HG03064 (cell line): Measurements from ENCODE around the gene PPARGC1A.

Source experiments
- ATAC-seq: cut with Tn5 transposase; IDR thresholded peaks from one replicate; pipeline ENCODE4 v1.9.1; 2021; ENCODE audit warnings: low read depth; ENCODE audit not compliant: unreplicated experiment

Gene PPARGC1A

GRCh38 chr4:23779839-23780238 lies 110.0 kb downstream of the PPARGC1A start:
- no peak for ATAC-seq

GRCh38 chr4:23779422-23779821 lies 110.4 kb downstream of the PPARGC1A start:
- ATAC-seq = no peak

- no peak for ATAC-seq
These were observed 114.2 kb downstream of the PPARGC1A start for GRCh38 chr4:23775694-23776093.

DNA sequence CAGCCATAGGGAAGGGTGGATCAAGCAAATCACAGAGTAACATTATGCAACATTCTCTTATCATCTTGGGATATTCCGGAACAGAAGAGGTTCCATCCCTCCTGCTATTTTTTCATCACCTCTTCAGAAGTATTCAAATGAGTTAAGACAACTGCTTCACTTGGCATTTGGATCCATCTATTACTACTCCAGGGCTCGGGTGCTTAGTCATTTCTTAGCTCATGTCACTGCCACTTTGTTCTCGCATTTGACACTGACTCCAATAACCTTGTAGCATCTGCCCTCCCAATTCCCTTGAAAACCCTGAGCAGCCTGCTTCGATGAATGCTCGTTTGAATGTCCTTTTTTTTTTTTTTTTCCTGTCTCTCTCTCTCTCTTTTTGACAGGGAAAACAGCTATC lies 114.9 kb downstream of the PPARGC1A start:
- ATAC-seq = no peak

DNA sequence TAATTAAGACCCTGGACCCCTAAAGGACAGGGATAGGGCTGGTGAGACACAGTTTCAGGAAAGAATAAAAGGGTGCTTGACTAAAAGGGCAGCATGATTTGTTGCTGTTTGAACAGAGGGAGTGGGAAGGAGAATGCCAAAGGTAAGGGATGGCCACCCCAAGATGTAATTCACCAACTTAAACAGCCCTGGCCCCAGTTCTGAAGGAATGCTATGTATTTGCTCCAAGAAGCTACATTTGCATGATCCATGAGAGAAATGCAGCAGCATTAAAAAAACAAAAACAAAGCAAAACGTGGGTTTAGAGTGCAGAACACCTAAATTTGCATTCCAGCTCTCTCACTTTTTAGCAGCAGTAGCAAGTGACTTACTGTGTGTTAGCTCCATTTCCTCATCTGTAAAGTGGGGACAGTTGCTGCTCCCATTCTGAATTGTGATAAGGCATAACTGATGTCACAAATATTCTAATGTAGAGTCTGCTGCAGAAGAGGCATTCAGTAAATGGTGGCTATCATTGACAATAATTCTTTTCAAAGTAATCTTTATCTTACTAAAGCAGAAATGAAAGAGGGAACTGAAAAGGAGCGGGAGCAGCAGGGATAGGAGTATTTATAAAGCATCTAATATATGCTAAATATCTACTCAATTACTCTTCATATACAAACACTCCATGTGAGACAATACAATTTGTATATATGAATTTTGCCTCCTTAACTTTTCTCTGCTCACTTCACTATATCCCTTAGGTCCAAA lies 115.8 kb downstream of the PPARGC1A start:
- ATAC-seq = no peak

- no peak for ATAC-seq
These were observed 119.8 kb downstream of the PPARGC1A start for GRCh38 chr4:23770011-23770410.

GRCh38 chr4:23769406-23769805 lies 120.4 kb downstream of the PPARGC1A start:
- ATAC-seq = no peak

GRCh38 chr4:23768541-23768940 lies 121.3 kb downstream of the PPARGC1A start:
- ATAC-seq = no peak

- ATAC-seq = no peak
These were observed 123.5 kb downstream of the PPARGC1A start for GRCh38 chr4:23766344-23766743.

GRCh38 chr4:23763559-23763958 lies 126.3 kb downstream of the PPARGC1A start:
- ATAC-seq = no peak

- no peak for ATAC-seq
These were observed 127.3 kb downstream of the PPARGC1A start for GRCh38 chr4:23762551-23762950.

DNA sequence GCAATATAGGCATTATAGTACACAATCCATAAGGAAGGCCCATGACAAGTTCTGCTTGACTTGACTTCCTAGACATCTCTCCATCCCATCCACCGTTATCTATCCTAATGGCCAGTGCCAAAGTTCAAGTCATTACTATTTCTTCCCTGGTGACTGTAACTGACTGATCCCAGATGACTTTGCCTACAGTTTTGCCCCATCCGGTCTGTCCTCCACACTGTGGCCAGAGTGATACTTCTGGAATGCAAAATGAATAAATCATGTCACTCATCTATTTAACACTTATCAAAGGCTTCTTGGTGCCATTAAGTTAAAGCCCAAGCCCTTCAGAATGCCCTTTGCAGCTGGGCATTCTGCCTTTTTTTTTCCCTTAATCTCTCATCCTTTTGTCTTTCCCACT lies 130.8 kb downstream of the PPARGC1A start:
- no peak for ATAC-seq

DNA sequence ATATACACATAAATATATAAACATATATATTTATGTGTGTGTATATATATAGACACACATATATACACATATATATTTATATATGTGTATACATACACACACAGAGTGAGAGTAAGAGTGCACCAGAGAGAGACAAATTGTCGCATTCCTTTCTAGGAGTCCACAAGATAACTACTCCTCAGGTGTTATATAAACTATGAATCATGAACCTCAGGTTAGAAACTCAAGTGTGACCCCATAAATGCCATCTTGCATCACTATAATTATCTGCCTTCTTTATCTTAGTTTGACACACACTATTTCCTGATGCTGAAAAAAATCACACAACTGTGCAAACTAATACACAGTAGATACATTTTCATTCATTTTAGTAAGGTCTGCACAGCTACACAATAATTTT lies 135.2 kb downstream of the PPARGC1A start:
- ATAC-seq = no peak

DNA sequence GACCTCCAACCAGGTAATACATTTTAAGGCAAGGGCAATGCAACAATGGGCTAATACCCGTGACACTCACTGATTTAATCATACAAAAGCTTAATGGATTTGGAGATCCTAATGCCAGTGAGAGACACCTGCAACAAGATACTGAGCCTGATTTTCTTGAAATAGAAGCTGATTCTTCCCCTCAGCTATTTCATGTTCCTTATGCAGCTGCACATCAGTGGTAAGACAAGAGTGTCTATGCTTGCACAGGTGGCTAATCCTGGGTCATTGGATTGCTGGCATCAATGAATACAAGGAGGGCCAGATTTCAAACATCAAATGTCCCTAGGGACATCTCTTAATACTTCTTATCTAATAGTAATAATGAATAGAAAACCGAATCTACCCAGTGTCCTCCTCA lies 139.7 kb downstream of the PPARGC1A start:
- no peak for ATAC-seq

- ATAC-seq = no peak
These were observed 142.5 kb downstream of the PPARGC1A start for GRCh38 chr4:23747281-23747735.

DNA sequence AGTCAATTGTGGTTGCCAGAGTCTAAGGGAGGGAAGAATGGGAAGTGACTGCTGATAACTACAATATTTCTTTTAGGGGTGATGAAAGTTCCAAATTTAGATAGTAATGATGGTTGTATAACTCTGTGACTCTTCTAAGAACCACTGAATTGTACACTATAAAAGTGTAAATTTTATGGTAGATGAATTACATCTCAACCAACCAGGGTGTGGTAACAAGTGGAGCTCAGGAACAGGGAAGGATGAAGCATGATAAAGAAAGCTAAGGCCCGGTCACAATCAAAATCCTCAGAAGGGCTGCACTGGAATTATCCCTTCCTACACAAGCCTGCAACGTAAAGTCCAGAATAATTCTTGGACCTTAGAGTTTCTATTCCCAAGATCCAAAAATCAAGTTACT lies 143.2 kb downstream of the PPARGC1A start:
- ATAC-seq = no peak

- no peak for ATAC-seq
These were observed 143.8 kb downstream of the PPARGC1A start for GRCh38 chr4:23746027-23746426.

DNA sequence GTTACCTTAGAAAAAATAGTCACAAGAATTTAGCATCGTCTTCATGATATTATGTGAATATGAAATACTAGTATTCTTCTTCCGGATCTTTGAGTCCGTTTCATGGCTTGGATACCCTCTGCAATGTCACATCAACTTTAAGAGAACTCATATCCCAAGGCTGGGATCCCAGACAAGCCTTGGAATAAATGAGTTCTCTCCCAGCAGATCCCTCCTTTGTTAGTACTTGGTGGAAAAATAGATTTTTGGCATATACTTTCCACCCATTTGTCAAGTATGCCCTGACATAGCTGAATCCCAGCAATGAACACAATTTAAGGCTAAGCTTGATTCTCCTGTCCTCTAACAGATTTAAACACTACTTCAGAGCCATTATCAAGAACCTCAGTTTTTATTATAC lies 144.5 kb downstream of the PPARGC1A start:
- no peak for ATAC-seq
